Activated CD4-positive, alpha-beta T cell treated with anti-CD3 and anti-CD28 coated beads, Interleukin-10, Interleukin-2, amounts not matched to agents 100 ng/mL and 50 ng/mL, durations not matched to agents 16 hours and 8 hours (primary cell): ENCODE data around the gene TMEM238.

Source experiments
- DNase-seq: peaks from one replicate; pipeline ENCODE4 v3.0.0-alpha.2; 2020

The TMEM238 gene

DNA sequence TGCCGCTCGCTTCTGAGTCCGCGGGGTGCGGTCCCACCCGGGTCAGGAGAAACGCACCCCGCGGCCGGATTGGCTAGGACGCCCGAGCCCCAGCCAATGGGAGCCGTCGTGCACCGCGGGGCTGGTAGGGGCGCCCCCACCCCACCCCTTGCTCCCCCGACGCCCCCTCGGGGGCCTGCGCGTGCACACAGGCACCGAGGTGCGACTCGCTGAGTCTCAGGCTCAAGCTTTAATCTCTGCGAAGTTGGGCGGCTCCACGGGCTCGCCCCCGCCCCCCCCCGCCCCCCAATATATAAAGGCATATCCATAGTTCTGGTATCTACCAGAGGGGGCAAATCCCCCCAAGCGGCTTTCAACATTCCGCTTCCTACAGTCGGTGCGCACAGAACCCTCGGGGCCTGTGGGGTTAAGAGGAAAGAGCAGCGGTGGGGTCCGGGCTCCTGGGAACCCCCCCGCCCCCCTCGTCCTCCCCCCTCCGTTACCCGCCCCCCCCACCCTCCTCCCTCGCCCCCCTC lies 29.3 kb downstream of the TMEM238 start, which contains the start of gene COX6B2:
COX6B2 (minus strand) TSS at position 22 of the 515 bp plus-strand sequence. CDS start 198 bp downstream, outside the sequence.
- no peak for DNase-seq

DNA sequence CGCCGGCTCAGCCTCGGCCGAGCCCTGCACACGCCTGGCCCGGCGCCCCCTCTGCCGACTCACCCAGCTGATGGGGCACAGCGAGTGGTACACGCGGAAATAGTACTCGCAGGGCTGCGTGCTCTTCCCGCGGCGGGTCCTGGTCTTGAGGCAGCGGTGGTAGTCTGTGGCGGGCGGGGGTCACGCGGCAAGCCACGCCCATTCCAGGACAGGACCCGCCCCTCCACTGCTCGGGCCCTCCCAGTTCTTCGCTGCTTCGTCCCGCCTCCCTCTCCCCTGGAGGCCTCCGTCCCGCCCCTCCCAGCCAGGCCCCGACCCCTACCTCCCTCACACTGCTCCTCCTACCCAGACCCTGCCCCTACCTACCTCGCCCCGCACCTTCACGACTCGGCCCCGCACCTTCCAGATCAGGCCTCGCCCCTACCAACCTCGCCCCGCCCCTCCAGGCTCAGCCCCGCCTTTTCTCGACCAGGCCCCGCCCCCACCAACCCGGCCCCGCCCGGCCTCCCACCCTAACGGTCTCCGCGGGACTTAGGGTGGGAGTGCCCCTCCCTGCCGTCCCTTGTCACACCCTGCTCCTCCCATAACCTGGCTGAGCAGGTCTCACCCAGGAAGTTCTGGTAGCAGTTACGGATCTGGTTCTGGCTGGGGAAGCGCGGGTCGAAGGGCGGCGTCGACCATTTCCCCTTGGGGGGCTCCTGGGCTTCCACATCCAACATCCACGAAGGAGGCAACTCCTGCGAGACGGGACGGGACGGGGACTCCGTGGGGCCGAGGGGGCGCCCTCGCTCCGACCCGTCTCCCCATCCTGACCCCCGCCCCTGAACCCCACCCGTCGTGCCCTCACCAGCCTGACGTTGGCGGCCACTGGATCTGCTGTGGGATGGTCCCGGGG lies 30.0 kb downstream of the TMEM238 start:
- DNase-seq: peak; percentile 32

DNA sequence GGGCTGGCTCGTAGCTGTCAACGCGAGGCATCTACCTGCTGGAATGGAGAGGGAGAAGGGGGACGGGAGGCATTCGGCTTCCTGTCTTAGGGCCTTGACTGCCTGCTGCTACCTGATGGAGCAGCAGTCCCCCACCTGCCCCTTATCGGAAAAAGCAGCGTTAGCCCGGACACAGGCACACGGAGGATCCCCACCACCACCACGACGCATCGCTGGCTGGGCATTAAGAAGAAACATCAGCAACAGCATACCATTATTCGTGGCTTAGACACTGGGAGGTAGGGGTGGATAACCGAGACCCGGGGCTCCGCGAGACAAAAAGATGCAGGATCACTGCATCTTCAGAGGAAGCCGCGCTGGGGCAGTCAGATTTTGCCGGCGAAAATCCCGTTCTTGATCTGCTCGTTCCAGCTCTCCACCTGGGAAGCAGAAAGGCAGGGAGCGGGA lies 30.7 kb downstream of the TMEM238 start:
- no peak for DNase-seq

DNA sequence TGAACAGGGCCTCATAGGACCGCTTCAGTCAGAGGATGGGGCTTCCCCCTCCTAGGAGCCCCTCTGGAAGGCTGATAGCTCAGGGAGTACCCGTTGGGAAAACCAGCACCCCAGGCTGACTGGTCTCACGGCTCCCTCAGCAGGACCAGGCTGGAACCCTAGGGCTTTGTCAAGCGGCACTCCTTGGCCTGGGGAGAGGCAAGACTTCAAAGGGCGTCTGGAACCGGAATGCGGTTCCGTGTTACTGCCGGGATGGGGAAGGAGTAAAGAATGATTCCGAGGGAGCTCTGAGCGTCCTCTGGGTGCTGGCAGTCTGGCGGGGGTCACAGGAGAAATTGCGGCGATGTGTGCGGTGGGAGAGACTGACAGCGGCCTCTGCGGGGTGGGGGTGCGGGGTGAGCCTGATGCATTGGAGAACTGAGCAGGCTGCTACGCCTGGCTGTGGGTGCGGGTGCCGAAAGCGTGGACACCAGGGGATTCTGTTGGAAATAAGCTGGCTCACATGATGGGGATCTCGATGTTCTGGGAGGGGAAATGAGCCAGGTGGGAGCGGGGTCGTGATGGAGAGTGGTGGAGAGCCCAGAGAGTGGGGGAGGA lies 31.4 kb downstream of the TMEM238 start:
- no peak for DNase-seq

DNA sequence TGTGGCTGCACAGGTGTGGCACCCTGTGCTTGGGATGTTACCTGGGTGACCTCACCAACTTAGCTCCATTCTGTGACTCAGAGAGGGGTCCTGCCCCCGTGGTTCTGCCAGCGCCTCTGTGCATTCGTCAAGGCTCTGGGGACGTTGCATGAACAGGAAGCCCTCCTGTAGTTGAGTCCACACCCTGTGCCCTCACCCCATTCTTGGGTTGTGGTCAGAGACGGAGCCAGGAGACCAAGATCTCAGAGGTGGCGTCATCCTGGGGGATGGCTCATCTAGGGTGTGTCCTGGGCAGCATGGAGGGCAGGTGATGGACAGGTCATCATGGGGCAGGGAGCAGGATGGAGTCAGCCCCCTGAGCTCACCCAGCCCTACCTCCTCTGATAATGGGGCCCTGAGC lies 32.1 kb downstream of the TMEM238 start:
- no peak for DNase-seq

DNA sequence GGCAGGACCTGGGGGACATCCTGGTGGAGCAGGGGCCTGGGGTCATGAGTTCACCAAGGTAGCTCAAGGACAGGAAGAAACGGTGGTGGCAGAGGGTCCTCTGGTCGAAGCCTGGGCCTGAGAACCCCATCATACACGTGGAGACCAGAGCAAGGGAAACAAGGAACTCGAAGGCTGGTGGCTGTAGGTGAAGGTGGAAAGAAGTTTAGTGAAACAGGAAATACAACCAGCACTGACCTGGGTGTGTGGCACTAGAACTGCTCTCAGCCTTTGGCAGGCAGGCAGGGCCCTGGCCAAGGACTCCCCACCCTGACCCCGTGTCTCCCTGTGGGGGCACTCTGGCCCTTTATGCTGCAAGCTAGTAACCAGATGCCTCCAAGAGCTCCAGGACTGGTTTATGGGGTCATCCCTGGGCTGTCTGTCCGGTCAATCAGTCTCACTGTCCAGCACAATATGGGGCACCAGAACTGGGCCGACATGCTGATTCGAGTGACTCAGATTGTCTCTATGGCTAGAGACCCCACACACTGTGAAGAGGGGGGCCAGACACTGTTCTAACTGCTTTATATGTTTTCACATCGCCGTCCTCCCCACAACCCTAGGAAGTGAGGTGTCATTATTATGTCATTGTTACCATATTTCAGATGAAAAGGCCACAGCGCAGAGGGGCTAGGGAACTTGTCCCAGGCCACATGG lies 33.3 kb downstream of the TMEM238 start:
- DNase-seq: no peak

DNA sequence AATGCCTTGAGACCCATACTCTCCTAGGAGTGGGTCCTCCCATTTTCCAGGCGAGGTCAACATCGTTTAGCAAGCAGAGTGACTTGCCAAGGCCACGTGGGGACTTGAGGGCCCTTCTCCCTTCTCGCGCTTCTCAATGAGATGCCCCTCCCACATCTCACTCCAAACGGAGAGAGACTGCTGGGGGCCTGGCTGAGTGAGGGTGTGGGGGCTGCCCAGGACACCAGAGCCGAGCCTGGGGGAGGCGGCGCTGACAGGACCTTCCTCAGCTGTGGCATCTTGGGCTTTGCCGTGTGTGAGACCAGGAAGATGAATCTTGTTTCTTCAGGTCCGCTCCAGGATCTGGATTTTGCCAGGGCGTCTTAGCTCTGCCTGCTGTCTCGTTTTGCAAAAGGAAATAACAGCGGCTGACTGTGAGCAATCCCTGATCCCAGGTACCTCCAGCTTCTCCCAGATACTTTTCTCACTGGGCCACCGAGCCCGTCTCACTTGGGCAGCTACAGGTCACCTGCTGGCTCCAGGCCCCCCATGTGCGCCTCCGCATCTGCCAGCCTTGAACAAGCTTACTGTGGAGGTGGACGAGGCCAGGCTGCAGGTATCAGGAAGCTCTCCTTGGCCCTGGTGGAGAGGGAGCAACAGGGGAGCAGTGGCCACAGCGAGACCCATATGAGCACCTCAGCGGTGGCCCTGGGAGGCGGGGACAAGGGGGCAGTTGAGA lies 35.6 kb downstream of the TMEM238 start:
- DNase-seq: no peak

DNA sequence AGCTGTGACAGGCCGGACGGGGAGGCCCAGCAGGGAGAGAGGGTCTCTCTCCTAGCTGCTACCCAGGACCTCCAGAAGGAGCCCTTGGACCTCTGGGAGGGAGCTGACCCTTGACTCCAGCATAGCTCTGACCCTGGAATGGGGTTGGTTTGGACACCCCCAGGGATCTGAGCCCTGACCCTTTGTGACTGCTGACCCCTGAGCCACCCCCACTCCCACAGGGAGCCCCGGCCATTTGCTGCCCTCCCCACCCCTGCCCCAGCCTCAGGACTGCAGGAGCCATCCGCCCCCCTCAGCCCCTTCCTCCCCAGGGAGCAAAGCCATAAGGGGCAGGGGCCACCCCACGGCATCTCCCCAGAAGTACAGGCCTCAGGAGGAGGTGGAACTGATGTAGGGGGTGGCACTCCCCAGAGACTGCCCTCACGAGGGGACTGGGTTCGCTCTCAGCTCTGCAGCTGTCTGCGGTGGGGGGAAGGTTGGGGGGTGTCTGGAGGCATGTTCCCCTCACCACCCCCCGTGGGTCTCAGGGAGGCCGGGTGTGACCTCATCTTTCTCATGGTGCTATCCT lies 36.6 kb downstream of the TMEM238 start:
- no peak for DNase-seq

DNA sequence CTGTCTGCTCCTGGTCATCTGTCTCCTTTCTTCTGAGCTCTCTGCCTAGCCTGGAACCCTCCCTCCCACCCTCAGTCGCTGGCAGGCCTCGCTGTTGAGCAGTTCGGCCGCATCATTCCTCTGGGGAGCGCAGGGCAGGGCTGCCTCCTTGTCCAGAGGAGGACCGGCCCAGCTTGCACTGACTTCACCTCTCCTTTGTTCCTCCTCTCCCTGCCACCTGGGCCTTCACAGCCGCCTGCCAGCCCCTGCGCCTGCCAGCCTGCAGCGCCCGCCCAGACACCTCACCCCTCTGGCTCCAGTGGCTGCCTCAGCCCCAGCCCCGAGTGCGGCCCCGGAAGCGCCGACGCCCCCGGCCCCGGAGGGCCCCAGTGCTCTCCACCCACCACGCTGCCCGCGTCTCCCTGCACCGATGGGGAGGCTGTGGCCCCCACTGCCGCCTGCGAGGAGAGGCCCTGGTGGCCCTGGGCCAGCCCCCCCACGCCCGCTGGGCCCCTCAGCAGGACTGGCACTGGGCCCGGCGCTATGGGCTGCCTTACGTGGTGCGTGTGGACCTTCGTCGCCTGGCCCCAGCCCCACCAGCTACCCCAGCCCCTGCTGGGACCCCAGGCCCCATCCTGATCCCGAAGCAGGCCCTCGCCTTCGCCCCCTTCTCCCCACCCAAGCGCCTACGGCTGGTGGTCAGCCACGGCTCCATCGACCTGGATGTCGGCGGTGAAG lies 37.2 kb downstream of the TMEM238 start:
- no peak for DNase-seq

DNA sequence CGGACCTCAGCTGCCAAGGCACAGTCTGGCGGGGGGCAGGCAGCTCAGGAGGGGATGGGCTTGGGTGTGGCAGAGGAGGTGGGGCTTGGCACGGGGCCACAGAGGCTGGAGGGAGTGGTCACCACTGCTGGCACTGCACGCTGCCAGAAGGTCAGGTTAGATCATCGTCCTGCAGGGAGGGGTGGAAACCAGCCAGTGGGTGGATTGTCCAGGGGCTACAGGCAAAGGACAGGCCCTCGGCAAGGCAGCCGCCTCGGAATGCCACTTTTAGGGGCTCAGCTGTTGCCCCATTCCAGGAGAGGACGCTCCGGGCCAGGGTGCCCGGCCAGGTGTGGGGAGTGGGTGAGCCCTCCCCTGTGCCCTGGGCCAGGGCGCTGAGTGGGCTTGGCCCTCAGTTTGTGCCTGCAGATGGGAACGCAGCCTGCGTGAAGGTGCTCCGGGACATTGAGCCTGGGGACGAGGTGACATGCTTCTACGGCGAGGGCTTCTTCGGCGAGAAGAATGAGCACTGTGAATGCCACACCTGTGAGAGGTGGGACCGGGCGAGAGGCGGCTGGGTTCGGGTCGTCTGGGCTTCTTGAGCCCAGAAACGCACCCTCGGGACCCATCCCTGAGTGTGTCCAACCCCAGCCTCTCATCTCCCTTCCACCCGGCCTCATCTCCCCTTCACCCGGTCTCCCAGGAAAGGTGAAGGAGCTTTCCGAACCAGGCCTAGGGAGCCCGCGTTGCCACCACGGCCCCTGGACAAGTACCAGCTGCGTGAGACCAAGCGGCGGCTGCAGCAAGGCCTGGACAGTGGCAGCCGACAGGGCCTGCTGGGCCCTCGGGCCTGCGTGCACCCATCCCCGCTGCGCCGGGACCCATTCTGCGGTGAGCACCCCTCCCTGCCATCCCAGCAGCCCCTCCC lies 38.0 kb downstream of the TMEM238 start:
- no peak for DNase-seq

DNA sequence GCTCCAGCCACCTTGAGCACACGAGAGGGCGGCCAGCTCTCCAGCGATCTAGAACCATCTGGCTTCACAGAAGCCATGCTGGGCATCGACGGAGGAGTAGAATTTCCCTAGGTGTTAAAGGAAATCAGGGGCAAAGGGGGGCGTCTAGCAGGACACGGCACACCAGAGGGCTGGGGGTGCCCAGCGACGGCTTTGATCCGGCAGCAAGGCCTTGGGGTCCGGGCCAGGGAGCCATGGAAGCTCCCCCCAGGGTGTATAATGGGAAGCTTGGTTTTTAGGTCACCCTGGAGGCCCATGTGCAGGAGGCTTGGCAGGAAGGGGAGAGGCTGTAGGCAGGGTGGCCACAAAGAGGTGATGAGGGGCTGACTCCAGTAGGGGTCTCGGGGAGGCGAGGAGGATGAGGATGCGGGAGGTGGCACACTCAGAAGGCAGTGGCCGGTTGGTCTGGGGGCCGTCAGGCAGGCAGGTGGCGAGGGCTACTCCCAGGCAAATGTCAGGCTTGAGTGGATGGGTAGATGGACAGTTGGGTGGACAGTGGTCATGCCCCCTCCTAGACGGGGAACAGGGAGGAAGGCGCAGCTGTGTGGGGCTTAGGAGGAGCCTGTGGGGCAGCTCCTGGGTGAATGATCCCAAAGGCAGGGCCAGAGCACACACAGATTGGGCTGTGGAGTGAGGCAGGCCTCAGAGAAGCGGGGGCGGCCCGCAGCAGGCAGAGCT lies 38.8 kb downstream of the TMEM238 start:
- no peak for DNase-seq

DNA sequence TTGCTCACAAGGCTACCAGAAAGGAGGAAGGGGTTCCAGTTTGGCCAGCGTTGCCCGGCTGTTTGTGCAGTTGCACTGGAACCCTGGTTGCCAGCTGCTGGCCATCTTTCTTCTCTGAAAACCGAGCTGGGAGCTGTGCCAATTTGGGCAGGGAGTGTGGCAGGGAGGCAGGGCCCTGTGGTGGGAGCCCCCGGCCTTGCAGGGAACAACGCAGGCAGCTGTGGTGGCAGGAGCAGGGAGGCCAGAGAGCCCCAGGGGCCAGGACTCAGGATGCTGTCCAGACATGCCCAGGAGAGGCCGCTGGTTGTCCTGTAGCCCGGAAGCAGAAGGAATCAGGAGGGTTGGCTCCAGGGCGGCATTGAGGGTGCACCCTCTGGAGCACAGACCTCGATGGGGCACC lies 39.6 kb downstream of the TMEM238 start:
- DNase-seq: no peak

DNA sequence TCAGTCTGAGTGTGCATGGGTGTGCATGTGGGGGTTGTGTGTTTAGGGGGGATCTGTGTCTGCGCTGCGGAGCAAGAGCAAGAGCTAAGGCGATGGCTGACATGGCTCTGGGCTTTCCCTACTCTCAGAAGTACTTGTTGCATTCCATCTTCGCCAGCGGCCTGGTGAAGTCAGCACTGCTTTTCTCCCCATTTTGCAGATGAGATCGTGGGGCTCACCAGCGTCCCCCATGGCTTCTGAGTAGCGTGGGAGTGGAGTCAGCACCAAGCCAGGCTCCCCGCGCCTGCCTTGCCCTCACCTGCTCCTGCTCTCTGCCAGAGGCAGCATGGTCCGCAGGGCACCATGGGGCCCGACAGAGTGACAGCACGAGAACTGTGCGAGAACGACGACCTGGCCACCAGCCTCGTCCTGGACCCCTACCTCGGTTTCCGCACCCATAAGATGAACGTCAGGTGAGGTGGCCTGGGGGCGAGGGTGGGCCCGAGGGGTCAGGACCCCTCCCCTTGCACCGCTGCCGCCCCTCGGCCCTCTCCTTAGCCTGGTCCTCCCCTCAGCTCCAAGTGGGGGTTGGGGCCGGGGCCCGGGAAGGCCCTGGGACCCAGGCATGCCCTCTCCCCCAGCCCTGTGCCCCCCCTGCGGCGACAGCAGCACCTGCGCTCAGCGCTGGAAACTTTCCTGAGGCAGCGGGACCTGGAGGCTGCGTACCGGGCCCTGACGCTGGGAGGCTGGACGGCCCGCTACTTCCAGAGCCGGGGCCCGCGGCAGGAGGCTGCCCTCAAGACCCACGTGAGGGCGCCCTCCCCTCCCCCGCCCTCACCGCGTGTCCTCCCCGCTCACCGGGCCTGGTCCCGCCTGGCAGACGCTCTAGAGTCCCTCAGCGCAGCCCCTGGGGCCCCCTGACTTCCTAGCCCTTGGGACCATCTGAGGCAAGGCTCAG lies 42.2 kb downstream of the TMEM238 start:
- no peak for DNase-seq

DNA sequence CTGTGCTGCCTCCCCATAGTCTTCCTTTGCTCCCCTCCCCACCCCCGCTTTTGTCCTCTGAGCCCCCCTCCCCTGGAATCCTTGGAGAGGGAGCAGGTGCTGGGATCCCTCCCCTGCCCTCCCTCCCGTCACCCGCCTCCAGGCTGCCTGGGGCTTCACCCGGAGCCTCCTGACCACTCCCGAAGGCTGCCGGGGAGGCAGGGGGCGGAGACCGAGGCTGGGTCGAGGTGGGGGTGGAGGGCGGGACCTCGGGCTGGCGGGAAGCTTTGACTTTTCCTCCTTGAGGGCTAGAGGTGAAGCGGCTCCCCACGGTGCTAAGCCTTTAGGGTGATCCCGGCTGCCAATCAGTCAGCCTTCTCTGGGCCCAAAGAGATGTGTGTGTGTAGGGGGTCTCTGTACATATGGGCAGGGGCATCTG lies 42.9 kb downstream of the TMEM238 start:
- peak; percentile 70 for DNase-seq

DNA sequence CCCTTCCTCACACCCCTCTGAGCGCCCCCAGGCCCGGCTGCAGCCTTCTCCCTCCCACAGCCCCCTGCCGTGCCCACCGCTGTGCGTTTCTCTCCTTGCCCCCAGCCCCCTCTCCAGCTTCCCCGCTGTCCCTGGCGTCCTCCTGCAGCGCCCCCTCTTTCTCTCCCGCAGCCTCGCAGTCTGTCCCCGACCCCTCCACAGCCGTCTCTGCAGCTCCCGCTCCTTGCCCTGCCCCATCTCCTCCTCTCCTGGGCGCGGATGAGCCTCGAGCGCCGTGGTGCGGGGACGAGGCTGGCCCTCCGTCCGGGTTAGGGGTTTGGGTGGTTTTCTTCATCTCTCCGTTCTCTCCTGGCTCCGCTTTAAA lies 43.3 kb downstream of the TMEM238 start:
- DNase-seq: peak; percentile 26

DNA sequence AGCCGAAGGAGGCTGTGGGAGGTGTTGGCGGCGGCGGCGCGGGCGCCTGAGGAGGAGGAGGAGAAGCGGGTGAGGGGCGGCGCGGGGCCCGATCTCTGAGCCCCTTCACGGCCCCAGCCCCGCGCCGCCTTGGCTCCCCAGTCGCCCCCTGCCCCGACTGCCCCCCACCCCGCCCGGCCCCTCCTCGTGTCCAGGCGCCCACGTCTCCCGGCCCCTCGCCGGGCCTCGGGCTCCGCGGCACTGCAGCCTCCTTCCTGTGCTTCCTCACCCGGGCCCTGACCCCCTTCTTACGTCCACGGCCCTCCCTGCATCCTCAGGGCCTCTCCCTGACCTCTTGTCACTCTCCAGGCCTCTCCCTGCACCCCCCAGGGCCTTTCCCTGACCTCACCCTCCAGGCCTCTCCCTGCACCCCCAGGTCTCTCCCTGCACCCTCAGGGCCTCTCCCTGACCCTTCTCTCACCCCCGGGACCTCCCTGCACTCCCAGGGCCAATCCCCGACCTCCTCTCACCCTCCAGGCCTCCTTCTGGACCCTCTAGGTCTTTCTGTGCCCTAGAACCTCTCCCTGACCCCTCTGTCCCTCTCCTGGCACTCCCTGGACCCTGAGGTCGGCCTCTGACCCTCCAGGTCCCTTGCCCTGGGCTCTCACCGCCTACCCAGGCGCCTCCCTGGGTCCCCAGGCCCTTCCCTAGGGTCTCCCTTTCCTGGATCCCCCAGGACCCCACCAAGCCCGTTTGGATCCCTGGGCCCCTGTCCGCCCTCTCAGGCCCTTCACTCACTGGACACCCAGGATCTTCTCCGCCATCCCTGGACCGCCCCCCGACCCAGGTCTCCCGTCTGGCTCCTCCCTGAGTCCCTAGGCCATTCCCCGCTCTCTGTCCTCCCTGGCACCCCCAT lies 44.0 kb downstream of the TMEM238 start:
- DNase-seq: no peak

DNA sequence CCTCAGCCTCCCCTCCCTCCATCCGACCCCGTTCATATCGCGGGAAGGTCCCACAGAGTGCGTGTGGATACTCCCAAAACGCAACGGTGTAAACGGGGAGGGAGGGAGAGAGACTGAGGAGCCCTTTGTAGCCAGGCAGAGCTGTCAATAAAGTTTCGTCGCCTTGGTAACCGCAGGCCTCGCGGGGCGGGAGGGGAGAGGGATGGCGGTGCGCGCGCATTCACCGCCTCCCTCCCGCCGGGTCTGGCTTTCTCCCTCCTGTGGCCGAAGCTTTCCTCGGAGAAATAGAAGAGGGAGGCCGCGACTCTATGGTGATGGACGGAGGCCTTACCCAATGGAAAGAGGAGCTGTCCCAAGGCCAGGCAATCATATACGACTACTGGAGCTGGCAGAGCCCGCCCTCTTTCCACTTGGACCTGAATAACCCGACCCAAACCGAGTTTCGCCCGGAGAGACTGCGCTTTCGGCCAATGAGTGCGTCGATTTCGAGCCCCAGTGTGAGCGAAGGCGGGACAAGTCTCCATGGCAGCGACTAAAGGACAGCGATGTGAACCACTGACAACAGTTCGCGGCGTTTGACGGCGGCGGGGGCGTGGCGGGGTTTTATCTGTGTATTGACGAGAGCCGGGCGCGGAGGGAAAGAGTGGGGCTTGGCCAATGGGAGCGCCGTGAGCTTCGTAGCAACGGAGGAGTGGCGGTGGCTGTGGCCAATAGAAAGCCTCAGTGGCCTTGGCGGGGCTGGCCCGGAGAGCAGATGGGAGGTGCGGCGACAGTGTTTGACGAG lies 44.8 kb downstream of the TMEM238 start, which contains the start of gene KMT5C:
KMT5C (plus strand) TSS at position 772 of the 784 bp plus-strand sequence. CDS start 2,061 bp downstream, outside the sequence.
- peak; percentile 100 for DNase-seq
